Measurements from ENCODE around the gene GCH1.

DNA sequence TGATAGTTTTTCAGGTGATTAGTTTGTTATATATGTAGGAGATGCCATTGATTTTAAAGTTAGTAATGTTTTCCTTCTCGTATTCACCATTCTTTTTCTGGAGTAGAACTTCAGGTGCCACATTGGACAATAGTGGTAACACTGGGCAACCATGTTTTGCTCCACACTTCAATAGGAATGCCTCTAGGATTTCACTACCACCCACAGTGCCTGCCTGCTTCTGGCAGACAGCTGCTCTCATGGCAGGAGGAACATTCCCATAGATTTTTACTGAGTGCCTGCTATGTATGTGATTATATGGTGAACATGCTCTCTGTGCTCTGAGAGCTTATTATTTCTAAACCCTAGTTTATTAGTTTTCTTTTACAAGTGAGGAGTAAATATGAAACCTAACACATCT lies 53.7 kb downstream of the GCH1 start:
- TF ChIP-seq POLR2AphosphoS5 (IDR thresholded peaks at IDR 0.05) (no peak), POLR2A (IDR thresholded peaks at IDR 0.05) (no peak)
- TF ChIP-seq, protein P1, sequence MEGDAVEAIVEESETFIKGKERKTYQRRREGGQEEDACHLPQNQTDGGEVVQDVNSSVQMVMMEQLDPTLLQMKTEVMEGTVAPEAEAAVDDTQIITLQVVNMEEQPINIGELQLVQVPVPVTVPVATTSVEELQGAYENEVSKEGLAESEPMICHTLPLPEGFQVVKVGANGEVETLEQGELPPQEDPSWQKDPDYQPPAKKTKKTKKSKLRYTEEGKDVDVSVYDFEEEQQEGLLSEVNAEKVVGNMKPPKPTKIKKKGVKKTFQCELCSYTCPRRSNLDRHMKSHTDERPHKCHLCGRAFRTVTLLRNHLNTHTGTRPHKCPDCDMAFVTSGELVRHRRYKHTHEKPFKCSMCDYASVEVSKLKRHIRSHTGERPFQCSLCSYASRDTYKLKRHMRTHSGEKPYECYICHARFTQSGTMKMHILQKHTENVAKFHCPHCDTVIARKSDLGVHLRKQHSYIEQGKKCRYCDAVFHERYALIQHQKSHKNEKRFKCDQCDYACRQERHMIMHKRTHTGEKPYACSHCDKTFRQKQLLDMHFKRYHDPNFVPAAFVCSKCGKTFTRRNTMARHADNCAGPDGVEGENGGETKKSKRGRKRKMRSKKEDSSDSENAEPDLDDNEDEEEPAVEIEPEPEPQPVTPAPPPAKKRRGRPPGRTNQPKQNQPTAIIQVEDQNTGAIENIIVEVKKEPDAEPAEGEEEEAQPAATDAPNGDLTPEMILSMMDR (IDR thresholded peaks at IDR 0.05) = no peak

Data from suprapubic skin (tissue), 4 donors.